ENCODE results near the gene EAPP. TPM values are rescaled to one million over a fixed set of nuclear protein-coding genes. Genes with fewer than 3 reads are reported as not detected.

EAPP gene
- total and polyA plus RNA-seq, 2 of the 13 experiments (the other 11 are each of a cell fraction or from before 2014, with no cell fraction given): 68.7 to 110 TPM

DNA sequence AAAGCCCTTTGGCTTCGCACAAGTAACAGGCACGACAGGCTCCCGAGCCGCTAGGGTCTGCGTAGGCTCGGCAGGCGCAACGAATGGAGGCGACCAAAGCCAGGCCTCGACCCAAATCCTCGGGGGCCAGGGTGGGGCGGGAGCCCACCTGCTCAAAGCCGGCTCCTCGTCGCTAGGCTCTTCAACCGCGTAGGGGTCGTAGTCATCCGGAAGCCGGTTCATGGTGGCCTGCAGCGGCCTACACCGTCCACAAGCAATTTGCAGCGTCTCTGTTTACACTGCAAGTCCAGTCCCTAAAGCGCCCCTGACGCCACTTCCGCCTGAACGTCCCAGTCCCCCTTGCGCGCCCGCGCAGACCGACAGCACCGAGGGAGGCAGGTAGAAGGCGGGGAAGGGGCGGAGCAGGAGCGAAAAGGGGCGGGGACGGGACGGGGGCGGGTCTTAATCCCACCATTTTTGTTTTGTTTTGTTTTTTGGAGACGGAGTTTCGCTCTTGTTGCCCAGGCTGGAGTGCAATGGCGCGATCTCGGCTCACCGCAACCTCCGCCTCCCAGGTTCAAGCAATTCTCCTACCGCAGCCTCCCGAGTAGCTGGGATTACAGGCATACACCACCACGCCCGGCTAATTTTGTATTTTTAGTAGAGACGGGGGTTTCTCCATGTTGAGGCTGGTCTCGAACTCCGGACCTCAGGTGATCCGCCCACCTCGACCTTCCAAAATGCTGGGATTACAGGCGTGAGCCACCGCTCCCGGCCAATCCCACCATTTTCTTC is at the start of gene EAPP (continued):
- TF ChIP-seq ZNF235 (CRISPR knock-in tag; IDR thresholded peaks at IDR 0.05; ENCODE audit: borderline replicate concordance) (peak; percentile 97; the same call in 1 of the 2 replicates), ZNF83 (CRISPR knock-in tag; IDR thresholded peaks at IDR 0.05; ENCODE audit: borderline replicate concordance) (peak; percentile 98; the same call in 1 of the 2 replicates), ATF7-NPFF (CRISPR knock-in tag; IDR thresholded peaks at IDR 0.05; ENCODE audit: low read depth) (peak; percentile 95), ZNF496 (CRISPR knock-in tag; IDR thresholded peaks at IDR 0.05; ENCODE audit: insufficient replicate concordance) (no peak), MAFK (conservative IDR thresholded peaks at IDR 0.05 in 1 of 2, IDR thresholded peaks at IDR 0.05 in 1 of 2; ENCODE audit: low read length in 2 of 2) (peak; percentile 27 to 42; a peak in 2 of 4 replicates), NFIB (CRISPR knock-in tag; IDR thresholded peaks at IDR 0.05; ENCODE audit: borderline replicate concordance) (0 out of 2 replicates have a peak, but pooled peaks have one; percentile 67), CEBPB (IDR thresholded peaks at IDR 0.05; ENCODE audit: borderline replicate concordance, low read depth, low read length) (peak; percentile 2; the same call in 1 of the 2 replicates), FOXP1 (IDR thresholded peaks at IDR 0.05) (peak; percentile 82), FOXP1 (CRISPR knock-in tag; IDR thresholded peaks at IDR 0.05) (peak; percentile 85), HOXA9 (CRISPR knock-in tag; IDR thresholded peaks at IDR 0.05; ENCODE audit: borderline replicate concordance) (peak; percentile 93), IRX3 (CRISPR knock-in tag; IDR thresholded peaks at IDR 0.05; ENCODE audit: borderline replicate concordance, low read depth) (no peak; the same call in 1 of the 2 replicates), ZNF431 (CRISPR knock-in tag; IDR thresholded peaks at IDR 0.05; ENCODE audit: borderline replicate concordance, low read depth) (peak; percentile 99), KDM5A (IDR thresholded peaks at IDR 0.05; ENCODE audit: borderline replicate concordance, low read length) (peak; percentile 79), ATF7 (IDR thresholded peaks at IDR 0.05) (peak; percentile 18; the same call in 1 of the 2 replicates), ATF7 (CRISPR knock-in tag; IDR thresholded peaks at IDR 0.05) (peak; percentile 95), ZBTB42 (CRISPR knock-in tag; IDR thresholded peaks at IDR 0.05) (peak; percentile 62; the same call in 1 of the 2 replicates), SOX6 (IDR thresholded peaks at IDR 0.05) (no peak), SOX6 (CRISPR knock-in tag; IDR thresholded peaks at IDR 0.05) (peak; percentile 83), BRCA1 (CRISPR knock-in tag; IDR thresholded peaks at IDR 0.05) (peak; percentile 96), ZNF557 (CRISPR knock-in tag; IDR thresholded peaks at IDR 0.05) (peak; percentile 97), ZNF572 (CRISPR knock-in tag; IDR thresholded peaks at IDR 0.05) (peak; percentile 93; the same call in 1 of the 2 replicates), ZNF274 (CRISPR knock-in tag; IDR thresholded peaks at IDR 0.05) (peak; percentile 100), KMT2B (CRISPR knock-in tag; IDR thresholded peaks at IDR 0.05) (peak; percentile 99), NRL (CRISPR knock-in tag; IDR thresholded peaks at IDR 0.05; ENCODE audit: borderline replicate concordance) (peak; percentile 98), ZFP82 (CRISPR knock-in tag; IDR thresholded peaks at IDR 0.05; ENCODE audit: borderline replicate concordance) (peak; percentile 99), RELA (CRISPR knock-in tag; IDR thresholded peaks at IDR 0.05) (peak; percentile 93), HNRNPL (IDR thresholded peaks at IDR 0.05; ENCODE audit: low read depth, low read length) (peak; percentile 76), SKI (IDR thresholded peaks at IDR 0.05; ENCODE audit: partially characterized antibody) (peak; percentile 90)
- TF ChIP-seq, protein P1, sequence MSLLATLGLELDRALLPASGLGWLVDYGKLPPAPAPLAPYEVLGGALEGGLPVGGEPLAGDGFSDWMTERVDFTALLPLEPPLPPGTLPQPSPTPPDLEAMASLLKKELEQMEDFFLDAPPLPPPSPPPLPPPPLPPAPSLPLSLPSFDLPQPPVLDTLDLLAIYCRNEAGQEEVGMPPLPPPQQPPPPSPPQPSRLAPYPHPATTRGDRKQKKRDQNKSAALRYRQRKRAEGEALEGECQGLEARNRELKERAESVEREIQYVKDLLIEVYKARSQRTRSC (CRISPR knock-in tag; IDR thresholded peaks at IDR 0.05; ENCODE audit: low read depth): peak; percentile 98
